ENCODE measurements around the gene CCDC80.

The CCDC80 gene

DNA sequence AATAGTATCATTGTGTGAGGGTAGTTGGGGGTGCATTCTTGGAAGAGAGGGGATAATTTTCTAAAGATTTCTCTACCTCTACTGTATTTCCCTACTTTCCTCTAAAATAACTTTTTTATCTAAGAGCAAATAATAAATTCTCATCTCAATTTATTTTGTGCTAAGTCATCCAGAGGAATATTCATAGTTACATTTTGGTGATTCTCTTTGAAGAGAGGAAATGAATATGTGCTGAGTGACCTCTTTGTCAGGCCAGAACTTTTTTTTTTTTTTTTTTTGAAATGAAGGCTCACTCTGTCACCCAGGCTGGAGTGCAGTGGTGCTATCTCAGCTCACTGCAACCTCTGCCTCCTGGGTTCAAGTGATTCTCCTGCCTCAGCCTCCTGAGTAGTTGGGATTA is 15.1 kb upstream of the CCDC80 start:
- H3K4me3 ChIP-seq (replicated peaks in 1 of 2; ENCODE audit: low read depth in 2 of 2, low read length in 2 of 2): no peak overlapping the region
- TF ChIP-seq, protein P1, sequence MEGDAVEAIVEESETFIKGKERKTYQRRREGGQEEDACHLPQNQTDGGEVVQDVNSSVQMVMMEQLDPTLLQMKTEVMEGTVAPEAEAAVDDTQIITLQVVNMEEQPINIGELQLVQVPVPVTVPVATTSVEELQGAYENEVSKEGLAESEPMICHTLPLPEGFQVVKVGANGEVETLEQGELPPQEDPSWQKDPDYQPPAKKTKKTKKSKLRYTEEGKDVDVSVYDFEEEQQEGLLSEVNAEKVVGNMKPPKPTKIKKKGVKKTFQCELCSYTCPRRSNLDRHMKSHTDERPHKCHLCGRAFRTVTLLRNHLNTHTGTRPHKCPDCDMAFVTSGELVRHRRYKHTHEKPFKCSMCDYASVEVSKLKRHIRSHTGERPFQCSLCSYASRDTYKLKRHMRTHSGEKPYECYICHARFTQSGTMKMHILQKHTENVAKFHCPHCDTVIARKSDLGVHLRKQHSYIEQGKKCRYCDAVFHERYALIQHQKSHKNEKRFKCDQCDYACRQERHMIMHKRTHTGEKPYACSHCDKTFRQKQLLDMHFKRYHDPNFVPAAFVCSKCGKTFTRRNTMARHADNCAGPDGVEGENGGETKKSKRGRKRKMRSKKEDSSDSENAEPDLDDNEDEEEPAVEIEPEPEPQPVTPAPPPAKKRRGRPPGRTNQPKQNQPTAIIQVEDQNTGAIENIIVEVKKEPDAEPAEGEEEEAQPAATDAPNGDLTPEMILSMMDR (IDR thresholded peaks at IDR 0.05; ENCODE audit: low read depth, low read length): no peak
- peak in 1 of 2 donors; percentile 71 for DNase-seq (ENCODE audit: low read depth in 2 of 2)

DNA sequence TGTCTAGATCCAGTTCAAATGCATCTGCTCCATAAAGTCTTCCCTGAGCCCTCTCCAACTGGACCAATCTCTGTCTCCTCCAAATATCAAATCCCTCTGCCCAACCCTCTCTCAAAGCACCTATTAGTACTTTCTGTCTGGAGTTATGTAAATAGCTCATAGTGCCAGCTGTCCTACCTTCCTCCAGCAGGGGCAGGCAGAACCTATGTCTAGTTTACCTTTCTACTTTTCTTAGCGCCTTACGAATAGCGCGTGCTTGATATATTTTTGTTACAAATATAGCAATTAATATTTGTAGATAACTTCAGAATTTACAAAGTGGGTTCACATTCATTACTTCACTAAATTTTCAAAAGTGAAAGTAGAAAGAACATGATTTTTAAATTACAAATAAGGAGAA is 14.0 kb upstream of the CCDC80 start:
- TF ChIP-seq, protein P1 (IDR thresholded peaks at IDR 0.05; ENCODE audit: low read depth, low read length): peak; percentile 17
- peak in 1 of 2 donors; percentile 32 for DNase-seq (ENCODE audit: low read depth in 2 of 2)
- H3K4me3 ChIP-seq (replicated peaks in 1 of 2; ENCODE audit: low read depth in 2 of 2, low read length in 2 of 2): no peak overlapping the region

DNA sequence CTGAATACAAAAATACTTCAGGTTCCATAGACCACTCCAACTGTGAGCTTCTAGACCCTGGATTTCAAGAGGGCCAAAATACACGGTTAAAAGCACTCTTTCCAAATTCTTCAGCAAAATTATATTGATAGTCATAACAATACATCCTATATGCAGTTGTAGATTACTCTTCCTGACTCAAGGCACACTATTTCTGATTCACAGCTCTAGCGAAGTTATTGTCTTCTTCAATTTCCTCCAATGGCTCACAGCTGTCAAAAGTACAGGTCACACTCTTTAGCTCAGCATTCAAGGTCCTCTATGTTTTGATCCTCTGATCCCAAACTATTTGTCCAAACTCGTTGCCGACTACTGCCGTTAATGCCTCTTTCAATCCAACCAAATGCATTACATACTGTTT is 13.5 kb upstream of the CCDC80 start:
- no peak overlapping the region for H3K4me3 ChIP-seq (replicated peaks in 1 of 2; ENCODE audit: low read depth in 2 of 2, low read length in 2 of 2)
- TF ChIP-seq, protein P1 (IDR thresholded peaks at IDR 0.05; ENCODE audit: low read depth, low read length): no peak
- peak in 1 of 2 donors; percentile 70 for DNase-seq (ENCODE audit: low read depth in 2 of 2)

DNA sequence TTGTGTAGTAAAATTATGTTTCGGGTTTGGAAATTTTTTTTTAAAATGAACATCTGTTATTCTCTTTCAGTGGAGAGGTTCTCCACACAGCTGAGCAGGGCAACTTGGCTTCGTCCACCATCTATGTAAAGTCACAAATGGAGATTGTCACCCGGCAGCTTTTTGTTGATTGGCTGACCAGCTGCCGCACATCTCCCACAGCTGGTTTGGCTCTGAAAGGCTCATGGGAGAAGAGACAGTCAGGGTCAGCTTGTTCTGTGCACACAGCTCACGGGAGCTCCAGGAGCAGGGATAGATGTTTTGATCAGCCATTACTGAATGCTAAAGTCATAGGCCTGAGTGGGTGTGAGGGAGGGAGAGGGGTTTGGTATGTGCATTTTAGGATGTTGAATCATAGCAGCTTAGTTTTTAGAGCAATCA is 12.9 kb upstream of the CCDC80 start:
- TF ChIP-seq, protein P1 (IDR thresholded peaks at IDR 0.05; ENCODE audit: low read depth, low read length): no peak
- H3K4me3 ChIP-seq (replicated peaks in 1 of 2; ENCODE audit: low read depth in 2 of 2, low read length in 2 of 2): no peak overlapping the region
- DNase-seq (ENCODE audit: low read depth in 2 of 2): peak; percentile 81 to 98

DNA sequence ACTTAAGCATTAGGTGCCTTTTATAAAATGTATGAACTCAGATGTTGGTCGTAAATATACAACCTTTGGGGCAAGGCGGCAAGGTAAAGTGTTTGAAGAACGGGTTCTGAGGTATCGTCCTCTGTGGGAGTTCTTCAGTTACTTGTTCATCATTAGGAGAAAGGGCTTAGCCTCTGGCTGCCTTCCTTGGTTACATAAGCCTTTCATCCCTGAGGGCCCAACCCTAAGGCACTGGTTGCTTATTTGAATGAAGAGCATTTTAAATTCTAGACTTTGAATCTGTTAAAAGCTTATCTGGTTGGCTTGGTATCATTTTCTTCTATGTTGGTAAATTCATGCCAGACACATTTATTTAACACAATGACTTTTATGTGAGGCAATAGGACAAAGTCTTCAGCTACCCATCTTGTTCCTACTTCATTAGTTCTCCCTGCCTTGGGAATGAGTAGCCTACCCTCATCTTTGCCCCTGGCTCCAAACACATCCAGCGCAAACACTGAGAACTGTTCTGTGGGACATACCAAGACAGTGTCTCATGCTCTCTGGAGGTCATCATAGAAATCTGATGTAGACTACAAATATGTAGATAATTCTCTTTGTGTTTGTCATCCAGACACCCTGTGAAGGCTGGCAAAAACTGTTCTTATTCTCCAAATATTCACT is 12.4 kb upstream of the CCDC80 start:
- TF ChIP-seq, protein P1 (IDR thresholded peaks at IDR 0.05; ENCODE audit: low read depth, low read length): no peak
- DNase-seq (ENCODE audit: low read depth in 2 of 2): peak; percentile 86 to 99
- no peak overlapping the region for H3K4me3 ChIP-seq (replicated peaks in 1 of 2; ENCODE audit: low read depth in 2 of 2, low read length in 2 of 2)

DNA sequence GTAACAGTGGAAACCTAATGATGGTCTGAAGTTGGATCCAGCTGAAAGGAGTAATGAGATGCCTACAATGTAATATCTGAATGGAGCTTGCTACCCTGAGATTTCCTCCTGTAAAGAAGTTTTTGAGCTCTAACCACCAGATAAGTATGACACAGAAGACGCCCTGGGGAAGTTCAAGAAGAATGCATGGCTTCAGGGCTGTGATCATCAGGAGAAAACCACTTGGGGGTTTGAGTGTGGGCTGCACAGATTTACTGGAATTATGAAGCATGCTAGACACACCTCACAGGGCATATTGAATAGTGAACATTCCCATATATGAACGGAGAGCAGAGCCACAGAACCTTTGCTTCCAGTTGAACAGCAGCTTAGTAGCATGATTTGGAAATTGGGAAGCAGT is 10.6 kb upstream of the CCDC80 start:
- TF ChIP-seq, protein P1 (IDR thresholded peaks at IDR 0.05; ENCODE audit: low read depth, low read length): no peak
- no peak overlapping the region for H3K4me3 ChIP-seq (replicated peaks in 1 of 2; ENCODE audit: low read depth in 2 of 2, low read length in 2 of 2)
- peak in 1 of 2 donors; percentile 54 for DNase-seq (ENCODE audit: low read depth in 2 of 2)

DNA sequence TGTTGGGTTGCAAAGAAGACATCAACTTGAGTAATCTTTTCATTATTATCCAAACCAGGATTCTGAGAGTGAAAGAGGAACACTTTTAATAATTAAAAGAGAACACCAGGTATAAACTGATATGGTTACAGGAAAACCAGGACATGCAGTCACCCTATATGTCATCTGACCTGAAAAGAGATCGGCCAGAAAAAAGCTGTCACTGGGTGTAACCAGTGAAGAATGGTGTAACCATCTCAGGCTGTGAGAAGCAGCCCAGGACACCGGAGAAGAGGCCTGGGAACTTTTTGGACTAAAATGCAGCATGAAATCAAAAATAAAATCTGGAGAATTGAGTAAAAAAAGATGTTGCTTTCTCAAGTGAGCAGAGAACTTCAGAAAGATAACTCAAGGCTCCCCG is 10.1 kb upstream of the CCDC80 start:
- no peak overlapping the region for H3K4me3 ChIP-seq (replicated peaks in 1 of 2; ENCODE audit: low read depth in 2 of 2, low read length in 2 of 2)
- peak in 1 of 2 donors; percentile 42 for DNase-seq (ENCODE audit: low read depth in 2 of 2)
- TF ChIP-seq, protein P1 (IDR thresholded peaks at IDR 0.05; ENCODE audit: low read depth, low read length): no peak

Data from cardiac fibroblast (primary cell).